Germinal center (tissue), 1 donor: ENCODE results near the gene WWOX.

ENCODE experiments used
- DNase-seq: peaks from one replicate; pipeline ENCODE4 v3.0.0; 2012; ENCODE audit warnings: mixed read lengths, low spot score

The WWOX gene

GRCh38 chr16:78439646-78440045 is 340.2 kb downstream of the WWOX start:
- no peak for DNase-seq

DNA sequence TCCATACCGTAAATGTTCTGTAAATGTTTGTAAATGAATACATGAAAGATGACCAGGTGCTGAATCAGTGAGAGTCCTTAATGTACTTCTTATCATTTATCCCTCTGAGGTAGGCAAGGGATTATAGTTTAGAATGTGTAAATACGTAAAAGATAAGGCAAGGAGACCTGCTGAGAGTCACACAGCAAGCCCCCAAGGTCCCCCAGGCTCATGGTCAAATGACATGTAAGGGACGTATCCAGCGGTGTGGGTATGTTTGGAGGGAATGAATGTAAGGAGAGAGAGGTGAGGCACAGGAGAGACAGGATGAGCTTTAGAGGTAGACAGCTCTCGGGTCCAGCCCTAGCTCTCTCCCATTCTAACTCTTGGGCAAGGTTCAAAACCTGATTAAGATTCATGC is 341.8 kb downstream of the WWOX start:
- DNase-seq: no peak

GRCh38 chr16:78443542-78444364 is 344.3 kb downstream of the WWOX start:
- DNase-seq: no peak

DNA sequence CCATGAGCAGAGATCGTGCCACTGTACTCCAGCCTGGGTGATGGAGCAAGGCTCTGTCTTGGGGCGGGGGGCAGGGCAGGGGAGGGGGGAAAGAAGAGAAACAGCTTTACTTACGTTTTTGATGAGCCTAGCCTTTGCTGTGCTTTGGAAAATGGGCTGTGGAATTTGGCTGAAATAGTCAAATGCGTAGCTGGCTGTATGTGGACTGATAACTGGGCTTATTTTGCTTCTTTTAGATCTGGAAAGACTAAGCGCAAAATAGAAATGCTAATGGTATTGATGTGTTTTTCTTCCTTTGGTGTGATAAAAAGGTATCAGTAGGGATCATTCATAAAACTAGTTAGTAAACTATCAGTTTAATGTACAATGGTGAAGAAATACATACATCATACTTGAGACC is 346.4 kb downstream of the WWOX start:
- DNase-seq: no peak

DNA sequence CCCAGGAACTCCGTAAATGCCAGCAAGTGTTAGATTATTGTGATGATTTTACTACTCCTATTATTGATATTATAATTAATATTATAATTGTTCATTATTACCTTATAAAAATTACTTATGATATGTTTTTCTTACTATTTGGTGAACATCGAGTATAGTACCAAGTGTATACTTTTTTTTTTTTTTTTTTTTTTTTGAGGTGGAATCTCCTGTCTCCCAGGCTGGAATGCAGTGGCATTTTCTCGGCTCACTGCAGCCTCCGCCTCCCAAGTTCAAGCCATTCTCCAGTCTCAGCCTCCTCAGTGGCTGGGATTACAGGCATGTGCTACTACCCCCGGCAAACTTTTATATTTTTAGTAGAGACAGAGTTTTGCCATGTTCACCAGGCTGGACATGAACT is 347.0 kb downstream of the WWOX start:
- DNase-seq: no peak

DNA sequence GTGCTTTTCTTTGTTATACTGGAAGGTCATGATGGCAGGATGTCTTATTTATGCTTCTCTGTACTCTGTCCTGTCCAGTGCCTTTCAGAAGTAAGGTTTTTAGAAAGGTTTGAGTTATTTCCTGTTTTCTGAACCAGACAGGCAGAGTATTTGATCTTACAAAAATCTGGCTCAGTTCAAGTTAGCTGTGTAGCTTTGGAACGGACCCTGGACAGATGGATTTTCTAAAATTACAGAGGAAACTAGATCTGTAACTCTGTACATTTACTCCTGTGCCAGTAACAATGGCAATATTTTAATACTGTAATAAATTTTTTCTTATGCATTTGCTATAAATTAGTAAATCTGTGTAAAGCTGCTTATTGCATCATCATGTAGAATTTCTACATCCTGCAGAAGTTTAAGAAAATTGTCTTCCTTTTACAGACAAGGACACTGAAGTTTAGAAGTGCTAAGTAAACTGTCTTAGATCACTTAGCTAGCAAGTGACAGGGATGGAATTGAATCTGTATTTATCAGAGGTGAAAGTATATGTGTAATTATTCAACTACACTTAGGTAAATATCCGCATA is 347.6 kb downstream of the WWOX start:
- no peak for DNase-seq

GRCh38 chr16:78448658-78449271 is 349.3 kb downstream of the WWOX start:
- DNase-seq: no peak

DNA sequence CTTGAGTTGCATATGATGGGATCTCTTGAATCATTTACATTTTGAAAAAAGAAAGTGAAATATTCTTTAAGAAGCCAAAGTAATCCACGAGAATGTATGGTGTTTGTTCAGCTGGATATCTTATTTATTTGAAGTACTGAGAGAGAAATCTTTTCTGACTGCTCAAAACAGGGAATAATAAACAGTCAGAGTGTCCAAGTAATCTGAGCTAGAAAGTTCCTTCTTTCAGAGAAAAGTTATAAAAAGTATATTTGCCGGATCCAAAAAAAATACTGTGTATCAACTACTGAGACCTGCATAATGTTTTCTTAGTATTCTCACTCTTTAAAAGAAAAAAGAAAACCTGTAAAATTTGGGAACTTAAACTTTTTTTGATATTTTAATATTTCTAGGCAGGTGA is 350.8 kb downstream of the WWOX start:
- no peak for DNase-seq

DNA sequence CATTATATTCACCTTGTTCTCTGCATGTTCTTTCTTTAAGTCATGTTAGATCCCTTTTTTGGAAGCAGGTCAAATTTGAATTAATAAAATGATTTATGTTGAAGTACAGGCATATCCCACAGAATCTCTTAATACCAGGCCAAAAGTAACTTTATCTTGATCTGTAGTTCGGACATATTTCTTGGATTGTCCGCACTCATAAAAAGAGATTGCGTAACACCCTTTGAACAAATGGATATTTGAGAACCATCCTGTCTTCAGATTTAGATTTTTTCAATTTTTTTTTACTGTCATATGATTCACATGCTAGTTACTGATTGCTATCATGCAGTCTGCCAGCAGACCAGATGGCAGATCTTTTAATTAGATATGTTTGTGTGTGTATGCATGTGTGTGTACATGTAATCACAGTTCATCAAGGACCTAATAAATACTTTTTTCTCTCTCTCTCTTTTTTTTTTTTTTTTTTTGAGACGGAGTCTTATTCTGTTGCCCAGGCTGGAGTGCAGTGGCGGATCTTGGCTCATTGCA is 352.6 kb downstream of the WWOX start:
- DNase-seq: no peak

GRCh38 chr16:78455861-78456260 is 356.4 kb downstream of the WWOX start:
- DNase-seq: no peak

GRCh38 chr16:78458588-78458987 is 359.1 kb downstream of the WWOX start:
- DNase-seq: no peak

- no peak for DNase-seq
These were observed 361.0 kb downstream of the WWOX start for GRCh38 chr16:78460428-78460827.

DNA sequence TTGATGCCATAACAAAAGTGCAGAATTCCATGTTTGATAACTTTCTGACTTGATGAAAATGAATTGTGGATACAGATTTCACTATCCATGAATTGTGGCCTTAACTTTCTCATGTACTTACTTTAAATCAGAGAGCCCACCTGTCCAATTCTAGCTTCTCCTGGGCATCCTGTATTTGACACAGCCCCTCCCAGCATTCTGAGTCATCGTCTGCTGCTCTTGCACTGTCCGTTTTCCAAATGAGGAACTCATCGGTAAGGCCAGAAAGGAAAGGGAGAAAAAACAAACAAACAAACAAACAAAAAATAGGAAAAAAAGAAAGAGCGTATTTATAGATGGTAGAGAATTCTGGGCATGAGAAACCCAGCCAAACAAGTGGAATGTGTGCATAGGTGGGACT is 361.6 kb downstream of the WWOX start:
- DNase-seq: no peak

DNA sequence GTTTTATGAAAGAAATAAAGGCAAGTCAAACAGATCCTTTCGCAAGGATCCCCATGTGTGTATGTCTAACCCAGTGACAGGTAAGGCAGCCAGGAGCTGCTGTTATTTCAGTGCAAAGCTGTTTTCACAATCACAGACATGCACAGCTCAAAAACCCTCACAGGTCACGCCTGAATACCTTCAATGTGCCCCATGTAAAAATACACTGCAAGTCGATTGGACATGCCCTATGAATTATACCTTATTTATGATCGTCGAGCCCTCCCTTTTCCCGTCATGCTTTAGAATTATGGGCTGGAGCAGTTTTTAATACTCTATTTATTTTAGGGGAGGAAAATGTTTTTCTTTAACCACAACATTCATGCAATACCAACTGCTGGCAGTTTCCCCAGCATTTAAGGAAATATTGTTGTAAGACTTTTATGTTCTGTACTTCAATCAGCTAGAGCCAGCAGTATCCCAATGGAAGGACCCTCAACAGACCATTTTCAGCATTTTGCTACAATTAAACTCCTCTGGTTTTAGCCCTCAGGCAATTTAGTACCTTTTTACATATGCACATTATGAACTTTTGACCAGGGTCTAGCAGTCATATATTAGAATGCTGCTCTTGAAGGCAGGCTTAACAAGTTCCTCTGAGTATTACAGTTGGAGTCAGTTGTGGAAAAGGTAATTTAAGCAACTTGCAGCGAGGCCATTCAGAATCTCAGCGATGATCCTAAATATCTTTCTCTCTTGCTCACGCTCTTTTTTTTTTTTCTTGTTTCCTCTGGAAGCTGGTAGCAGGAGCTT is 362.2 kb downstream of the WWOX start:
- no peak for DNase-seq

GRCh38 chr16:78462288-78463208 is 363.1 kb downstream of the WWOX start:
- DNase-seq: no peak

DNA sequence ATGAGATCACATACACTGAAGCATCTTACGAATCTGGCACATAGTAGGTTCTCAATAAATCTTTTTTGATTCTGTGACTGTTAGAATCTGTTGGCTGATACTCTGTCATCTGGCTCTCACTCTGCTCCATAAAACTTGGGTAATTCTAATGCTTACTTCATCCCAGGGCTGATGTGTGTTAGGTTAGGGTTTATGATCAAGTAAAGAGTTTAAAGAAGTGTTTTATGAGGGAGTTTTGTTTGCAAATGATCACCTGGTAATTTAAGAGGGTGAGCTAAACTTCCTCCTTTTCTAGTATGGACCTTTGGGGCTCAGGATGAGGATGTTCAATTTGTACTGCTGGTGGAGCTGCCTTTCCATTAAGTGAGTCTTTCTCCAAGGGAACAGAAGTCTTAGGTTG is 364.1 kb downstream of the WWOX start:
- DNase-seq: no peak

GRCh38 chr16:78464833-78465232 is 365.4 kb downstream of the WWOX start:
- DNase-seq: no peak

- no peak for DNase-seq
These were observed 366.3 kb downstream of the WWOX start for GRCh38 chr16:78465730-78466129.

DNA sequence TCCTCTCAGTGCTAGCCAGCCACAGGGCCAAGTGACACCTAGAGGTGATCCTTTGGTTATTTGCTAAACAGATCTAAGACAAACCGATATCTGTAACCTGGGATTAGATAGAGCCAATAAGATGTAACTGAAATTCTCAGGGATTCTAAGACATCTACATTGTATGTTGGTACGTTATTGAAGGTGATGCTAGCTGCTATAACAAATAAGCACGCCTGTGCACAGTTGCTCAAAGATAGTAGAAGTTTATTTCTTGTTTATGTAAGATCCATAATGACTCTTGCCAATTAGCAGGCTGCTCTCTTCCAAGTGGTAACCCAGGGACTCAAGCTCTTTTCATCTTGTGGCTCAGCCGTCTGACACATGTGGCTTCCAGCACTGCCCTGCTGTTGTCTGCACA is 370.3 kb downstream of the WWOX start:
- DNase-seq: no peak

GRCh38 chr16:78473031-78473699 is 373.7 kb downstream of the WWOX start:
- no peak for DNase-seq

DNA sequence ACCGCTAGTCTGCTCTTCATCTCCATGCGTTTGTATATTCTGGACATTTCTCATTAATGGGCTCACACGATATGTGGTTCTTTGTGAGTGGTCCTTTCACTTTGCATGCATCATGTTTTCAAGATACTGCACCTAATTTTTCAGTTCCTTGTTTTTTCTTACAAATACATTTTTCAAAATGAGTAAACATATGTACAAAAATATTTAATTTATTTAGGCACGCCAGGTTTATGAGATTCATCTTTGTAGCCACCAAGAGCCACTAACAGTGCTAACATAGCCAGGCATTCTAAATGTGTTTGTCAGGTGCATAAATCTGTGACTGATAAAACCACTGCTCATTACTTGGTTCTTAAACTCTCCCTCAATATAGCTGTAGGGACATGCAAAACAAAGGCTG is 375.3 kb downstream of the WWOX start:
- no peak for DNase-seq
